ENCODE measurements around the gene EBNA1BP2.
"Not testable (repeated sequence)": the region's sequence is repeated elsewhere in the genome, so short reads cannot be mapped to it uniquely, and the experiment has no call there.

EBNA1BP2 gene

DNA sequence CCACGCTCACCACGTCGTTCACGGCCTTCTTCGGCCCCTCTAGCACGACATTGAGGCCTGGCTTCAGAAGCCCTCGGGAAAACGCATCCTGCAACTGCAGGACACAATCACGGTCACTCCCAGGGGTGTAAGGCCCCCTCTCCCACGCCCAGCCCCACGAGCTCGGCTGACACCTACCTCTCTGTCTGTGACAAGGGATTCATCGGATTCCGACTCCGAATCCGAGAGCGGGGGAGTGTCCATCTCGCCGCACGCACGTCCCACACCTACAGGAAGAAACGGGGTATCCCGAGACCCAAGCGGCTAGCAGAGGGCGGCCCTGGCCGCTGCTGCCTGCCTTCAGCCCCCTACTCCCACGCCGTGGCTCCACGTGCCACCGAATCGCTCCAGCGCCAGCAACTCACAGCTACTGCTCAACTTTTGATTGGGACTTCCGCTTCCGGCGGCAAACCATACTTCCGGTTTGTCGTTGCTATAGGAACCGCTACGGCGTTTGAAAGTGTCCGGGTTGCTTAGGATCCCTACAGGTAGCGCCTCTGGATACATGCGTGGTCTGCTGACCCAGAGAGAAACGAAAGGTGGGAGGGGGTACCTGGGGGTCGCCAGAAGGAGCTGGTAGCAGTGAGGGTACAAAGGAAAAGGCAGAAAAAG is at the start of gene EBNA1BP2, which contains the start of gene CFAP57:
TSS of gene EBNA1BP2 (minus strand) at position 415 of the 651 bp plus-strand sequence. CDS start at position 243, 172 bp downstream.
TSS of gene CFAP57 (plus strand) at position 455 of the 651 bp plus-strand sequence. CDS start 424 bp downstream, outside the sequence.
- DNase-seq: peak; percentile 92

DNA sequence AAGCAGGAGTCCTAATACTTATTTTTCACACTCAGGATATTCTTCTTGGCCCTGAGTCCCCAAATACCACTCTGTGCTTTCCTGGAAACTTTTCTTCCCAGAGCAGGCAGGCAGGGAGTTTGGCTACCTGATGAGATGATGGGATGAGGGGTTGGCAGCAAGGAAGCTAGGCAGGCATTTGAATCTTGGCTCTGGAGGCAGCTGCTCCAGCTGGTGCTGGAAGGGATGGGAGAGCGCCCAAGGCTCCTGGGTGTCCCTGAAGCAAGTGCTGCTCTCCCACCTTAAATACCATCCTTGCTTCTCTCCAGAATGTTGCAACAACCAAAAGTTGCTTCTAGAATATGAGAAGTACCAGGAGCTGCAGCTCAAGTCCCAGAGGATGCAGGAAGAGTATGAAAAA is 49.7 kb upstream of the EBNA1BP2 start:
- DNase-seq: no peak

- DNase-seq: no peak
These were observed 49.1 kb upstream of the EBNA1BP2 start for GRCh38 chr1:43220905-43221778.

GRCh38 chr1:43217747-43218146 is 45.7 kb upstream of the EBNA1BP2 start:
- no peak for DNase-seq

- DNase-seq: no peak
These were observed 42.7 kb upstream of the EBNA1BP2 start for GRCh38 chr1:43214501-43215444.

DNA sequence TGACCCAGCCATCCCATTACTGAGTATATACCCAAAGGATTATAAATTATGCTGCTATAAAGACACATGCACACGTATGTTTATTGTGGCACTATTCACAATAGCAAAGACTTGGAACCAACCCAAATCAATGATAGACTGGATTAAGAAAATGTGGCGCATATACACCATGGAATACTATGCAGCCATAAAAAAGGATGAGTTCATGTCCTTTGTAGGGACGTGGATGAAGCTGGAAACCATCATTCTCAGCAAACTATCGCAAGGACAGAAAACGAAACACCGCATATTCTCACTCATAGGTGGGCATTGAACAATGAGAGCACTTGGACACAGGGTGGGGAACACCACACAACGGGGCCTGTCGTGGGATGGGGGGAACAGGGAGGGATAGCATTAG is 36.2 kb upstream of the EBNA1BP2 start:
- DNase-seq: not testable (repeated sequence)

GRCh38 chr1:43207229-43207853 is 35.3 kb upstream of the EBNA1BP2 start:
- DNase-seq: no peak

DNA sequence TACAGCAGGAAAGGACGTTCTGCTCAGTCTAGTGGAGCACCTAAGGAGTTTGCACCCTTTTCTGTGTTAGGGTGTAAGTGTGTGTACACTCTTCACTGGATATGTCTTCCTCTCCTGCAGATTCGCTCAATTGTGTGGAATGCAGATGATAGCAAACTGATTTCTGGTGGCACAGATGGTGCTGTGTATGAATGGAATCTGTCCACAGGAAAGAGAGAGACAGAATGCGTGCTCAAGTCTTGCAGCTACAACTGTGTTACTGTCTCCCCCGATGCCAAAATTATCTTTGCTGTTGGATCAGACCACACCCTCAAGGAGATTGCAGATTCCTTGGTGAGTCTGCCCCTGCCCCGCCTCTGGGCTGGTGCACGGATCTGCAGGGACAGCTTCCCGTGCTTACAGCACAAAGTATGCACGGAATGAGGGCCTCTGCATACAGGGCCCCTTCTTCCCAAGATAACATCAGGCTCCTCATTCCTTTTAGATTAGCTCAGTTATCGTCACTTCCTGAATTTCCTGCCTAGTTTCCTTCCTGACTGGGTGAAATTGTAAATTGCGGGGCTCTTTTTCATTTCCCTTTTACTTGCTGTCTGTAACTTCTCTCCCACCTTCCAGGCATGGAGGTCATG is 34.6 kb upstream of the EBNA1BP2 start:
- DNase-seq: no peak

DNA sequence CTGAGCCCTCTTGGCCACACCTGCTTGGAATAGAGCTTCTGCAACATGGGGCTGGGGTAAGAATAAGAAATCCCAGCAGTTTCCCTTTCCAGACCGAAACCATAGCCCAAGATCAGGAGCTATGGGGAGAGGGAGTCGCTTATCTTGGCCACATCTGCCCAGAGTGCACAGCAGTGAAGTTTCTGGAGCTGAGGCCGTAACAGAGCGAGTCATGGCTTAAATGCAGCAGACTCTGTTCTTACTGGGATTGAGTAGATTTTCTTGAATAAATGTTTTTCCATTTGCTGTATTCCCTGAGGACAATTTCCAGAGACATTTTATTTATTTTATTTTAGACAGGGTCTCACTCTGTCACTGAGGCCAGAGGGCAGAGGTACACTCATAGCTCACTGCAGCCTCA is 33.6 kb upstream of the EBNA1BP2 start:
- no peak for DNase-seq

DNA sequence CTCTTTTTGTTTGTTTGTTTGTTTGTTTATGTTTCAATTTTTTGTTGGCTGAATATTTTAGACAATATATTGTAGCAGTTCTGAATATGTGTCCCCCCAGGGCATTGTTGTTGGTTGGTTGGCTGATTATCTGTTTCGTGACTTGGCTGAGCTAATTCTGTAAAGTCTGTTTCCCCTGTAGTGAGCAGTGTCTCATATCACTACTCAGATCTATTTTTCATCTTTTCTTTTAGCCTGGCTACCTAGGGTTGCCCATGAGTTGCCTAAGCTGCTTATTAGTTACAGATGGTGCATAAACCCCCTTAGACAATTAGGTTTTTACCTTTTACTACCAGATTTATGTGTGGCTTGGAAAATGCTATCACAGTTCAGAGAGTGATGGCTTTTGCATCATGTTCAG is 32.3 kb upstream of the EBNA1BP2 start:
- DNase-seq: no peak

- DNase-seq: no peak
These were observed 31.8 kb upstream of the EBNA1BP2 start for GRCh38 chr1:43203859-43204258.

DNA sequence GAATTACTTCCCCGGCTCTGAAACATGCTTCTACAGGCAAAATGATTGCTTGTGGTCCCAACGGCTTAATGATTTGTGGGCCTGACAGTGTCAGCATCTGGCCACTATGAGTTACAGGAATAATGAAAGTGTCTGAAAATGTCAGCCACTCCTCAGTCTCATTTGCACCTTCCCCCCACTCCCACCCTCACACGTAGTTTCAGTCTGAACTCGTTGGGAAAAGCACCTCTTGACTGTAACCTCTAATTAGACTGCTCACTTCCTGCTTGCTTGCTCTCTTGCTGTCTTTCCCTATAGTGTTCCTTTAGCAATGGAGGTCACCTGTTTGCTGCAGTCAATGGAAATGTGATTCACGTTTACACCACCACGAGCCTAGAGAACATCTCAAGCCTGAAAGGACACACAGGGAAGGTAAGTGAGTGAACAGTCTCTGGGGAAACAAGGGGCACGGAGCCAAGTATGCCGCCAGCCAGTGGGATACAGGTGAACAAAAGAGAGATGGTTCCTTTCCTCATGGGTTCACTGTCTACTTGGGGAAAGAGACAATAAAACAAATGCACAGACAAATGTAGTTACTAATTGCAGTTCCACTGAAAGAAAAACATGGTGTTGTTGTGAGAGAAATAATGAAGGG is 27.1 kb upstream of the EBNA1BP2 start:
- DNase-seq: no peak

GRCh38 chr1:43197343-43198127 is 25.4 kb upstream of the EBNA1BP2 start:
- DNase-seq: no peak

DNA sequence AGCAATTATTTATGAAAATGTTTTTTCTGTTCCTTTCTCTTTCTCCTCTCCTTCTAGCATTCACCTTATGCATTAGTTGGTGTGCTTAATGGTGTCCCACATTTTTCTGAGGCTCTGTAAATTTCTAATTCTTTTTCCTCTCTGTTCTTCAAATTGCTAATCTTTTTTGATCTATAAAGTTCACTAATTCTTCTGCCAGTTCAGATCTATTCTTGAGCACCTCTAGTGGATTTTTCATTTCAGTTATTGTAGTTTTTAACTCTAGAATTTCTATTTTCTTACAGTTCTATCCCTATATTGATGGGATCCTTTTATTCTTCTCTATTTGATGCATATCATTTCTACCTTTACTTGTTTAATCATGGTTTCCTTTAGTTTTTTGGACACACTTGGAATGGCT is 22.4 kb upstream of the EBNA1BP2 start:
- DNase-seq: no peak

DNA sequence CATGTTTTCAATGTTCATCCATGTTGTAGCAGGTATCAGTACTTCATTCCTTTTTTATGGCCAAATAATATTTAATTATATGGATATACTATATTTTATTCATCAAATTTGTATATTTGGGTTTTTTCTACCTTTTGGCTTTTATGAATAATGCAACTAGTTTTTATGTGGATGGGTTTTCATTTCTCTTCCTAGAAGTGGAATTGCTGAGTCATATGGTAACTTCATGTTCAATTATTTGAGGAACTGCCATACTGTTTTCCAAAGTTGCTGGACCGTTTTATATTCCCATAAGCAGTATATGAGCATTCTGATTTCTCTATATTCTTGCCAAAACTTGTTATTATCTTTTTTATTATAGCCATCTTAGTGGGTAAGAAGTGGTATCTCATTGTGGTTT is 16.0 kb upstream of the EBNA1BP2 start:
- DNase-seq: no peak

GRCh38 chr1:43184995-43185394 is 12.9 kb upstream of the EBNA1BP2 start:
- DNase-seq: no peak

GRCh38 chr1:43184388-43184787 is 12.3 kb upstream of the EBNA1BP2 start:
- no peak for DNase-seq

DNA sequence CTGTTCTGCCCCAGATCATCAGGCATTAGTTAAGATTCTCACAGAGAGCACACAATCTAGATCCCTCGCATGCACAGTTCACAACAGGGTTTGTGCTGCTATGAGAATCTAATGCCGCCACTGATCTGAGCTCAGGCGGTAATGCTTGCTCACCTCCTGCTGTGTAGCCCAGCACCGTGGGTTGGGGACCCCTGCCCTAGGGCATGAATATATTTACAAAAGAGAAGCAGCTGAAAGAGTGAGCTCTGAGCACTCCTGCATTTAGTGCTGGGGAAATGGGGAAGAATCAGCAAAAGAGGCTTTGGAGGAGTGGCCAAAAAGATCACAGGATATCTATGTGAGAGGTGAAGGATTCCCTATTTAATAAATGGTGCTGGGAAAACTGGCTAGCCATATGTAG is 5.6 kb upstream of the EBNA1BP2 start:
- no peak for DNase-seq

GRCh38 chr1:43174873-43175272 is 2.8 kb upstream of the EBNA1BP2 start:
- no peak for DNase-seq

DNA sequence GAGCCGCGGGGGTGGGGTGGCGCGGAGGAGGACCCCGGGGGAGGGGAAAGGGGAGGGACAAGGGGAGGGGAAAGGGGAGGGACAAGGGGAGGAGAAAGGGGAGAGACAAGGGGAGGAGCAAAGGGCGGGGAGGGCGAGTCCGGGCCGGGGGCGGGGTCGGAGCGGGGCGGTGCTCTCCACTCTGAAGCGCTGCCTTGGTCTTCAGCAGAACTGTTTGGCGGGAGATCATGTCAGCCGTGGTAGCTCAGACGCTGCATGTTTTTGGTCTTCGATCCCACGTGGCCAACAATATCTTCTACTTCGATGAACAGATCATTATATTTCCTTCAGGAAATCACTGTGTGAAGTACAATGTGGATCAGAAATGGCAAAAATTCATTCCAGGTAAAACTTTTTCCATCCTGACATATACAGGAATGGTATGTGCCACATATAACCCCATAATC is 460 bp upstream of the EBNA1BP2 start:
- DNase-seq: peak; percentile 87

Data from activated CD8-positive, alpha-beta memory T cell treated with anti-CD3 and anti-CD28 coated beads, Interleukin-2, amount 50 U/mL, for 48 hours (primary cell).